Endothelial cell of umbilical vein (primary cell): ENCODE measurements around the gene BEX2.

Experiments used
- CTCF ChIP-seq, 2 donors: IDR thresholded peaks; 1 replicate in 1 of 2; 2 replicates in 1 of 2; pipeline ENCODE4 v1.5.1; 2011; ENCODE audit warnings: low read length in 2 of 2, mild to moderate bottlenecking in 2 of 2, moderate library complexity in 2 of 2, control low read depth in 1 of 2, inconsistent platforms in 1 of 2, low read depth in 1 of 2; ENCODE audit not compliant: insufficient read depth in 1 of 2; ENCODE audit errors: extremely low read depth in 1 of 2
- EZH2 ChIP-seq: IDR thresholded peaks from 2 replicates; pipeline ENCODE4 v1.6.1; 2012; ENCODE audit warnings: borderline replicate concordance, low read depth, mild to moderate bottlenecking, moderate library complexity, low read length, inconsistent platforms; ENCODE audit not compliant: severe bottlenecking
- FOS ChIP-seq: IDR thresholded peaks from 2 replicates; pipeline ENCODE4 v1.6.1; 2011; ENCODE audit warnings: mild to moderate bottlenecking, low read length, moderate library complexity, borderline replicate concordance; ENCODE audit not compliant: insufficient read depth
- GATA2 ChIP-seq: IDR thresholded peaks from 2 replicates; pipeline ENCODE4 v1.7.0; 2011; ENCODE audit warnings: low read depth, mild to moderate bottlenecking, moderate library complexity, mixed read lengths, low read length; ENCODE audit not compliant: insufficient read length, insufficient read depth
- JUN ChIP-seq: IDR thresholded peaks from 2 replicates; pipeline ENCODE4 v1.6.1; 2011; ENCODE audit warnings: borderline replicate concordance, low read depth; ENCODE audit not compliant: insufficient read length, insufficient read depth
- MYC ChIP-seq: IDR thresholded peaks from one replicate; pipeline ENCODE4 v1.6.1; 2011; ENCODE audit warnings: mild to moderate bottlenecking, low read depth, low read length
- POLR2A ChIP-seq: IDR thresholded peaks from 2 replicates; pipeline ENCODE4 v1.6.1; 2012; ENCODE audit warnings: low read depth, mild to moderate bottlenecking, control low read depth, low read length
- POLR2AphosphoS5 ChIP-seq: IDR thresholded peaks from 2 replicates; pipeline ENCODE4 v1.6.1; 2012; ENCODE audit warnings: low read depth, mild to moderate bottlenecking, control low read depth, low read length, moderate library complexity; ENCODE audit not compliant: insufficient read depth
- TF ChIP-seq, protein P1 (sequence below): IDR thresholded peaks from 2 replicates; pipeline ENCODE4 v1.6.1; 2011; ENCODE audit not compliant: insufficient read depth, insufficient read length

DNA sequence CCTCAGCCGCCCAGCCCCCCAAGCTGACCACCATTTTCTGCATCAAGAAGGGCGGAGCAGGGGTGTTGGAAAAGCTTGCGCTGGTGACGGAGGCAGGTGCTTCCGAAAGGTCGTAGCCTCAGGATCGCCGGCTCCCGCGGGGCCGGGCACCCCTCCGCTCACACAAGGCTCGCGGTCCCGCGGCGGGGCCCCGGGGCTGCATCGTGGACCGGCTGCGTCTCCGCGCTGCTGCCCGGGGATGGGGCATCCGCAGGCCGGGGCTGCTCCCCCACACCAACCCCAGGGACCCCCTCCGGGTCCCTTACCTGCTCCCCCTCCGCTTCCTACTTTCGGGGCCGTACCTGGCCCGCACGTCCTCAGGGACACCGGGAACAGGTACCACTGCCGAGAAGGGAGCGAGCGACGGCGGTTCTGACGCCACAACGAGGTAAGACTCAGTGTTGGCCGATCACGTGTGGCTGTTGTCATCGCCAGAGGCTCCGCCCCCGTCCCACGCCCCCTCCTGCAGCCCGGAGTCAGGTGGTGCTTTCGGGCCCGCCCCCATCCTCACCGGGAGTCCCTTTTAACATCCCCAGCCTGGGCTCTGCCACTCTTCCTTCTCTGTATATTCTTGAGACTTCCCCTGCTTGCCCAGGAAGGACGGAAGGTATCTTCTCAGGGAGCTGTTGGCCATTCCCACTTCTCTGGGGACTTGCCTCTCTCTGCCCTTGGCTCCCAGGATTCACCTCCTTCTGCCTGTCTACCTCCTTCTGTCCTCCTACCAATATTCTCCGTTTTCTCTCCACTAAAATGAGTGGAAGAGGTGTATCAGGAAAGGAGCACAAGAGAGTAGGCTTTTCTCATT lies at the start of gene BEX2:
- TF ChIP-seq POLR2A (no peak), CTCF (IDR thresholded peaks at IDR 0.05; ENCODE audit: extremely low read depth in 1 of 2, insufficient read depth in 1 of 2, low read depth in 1 of 2, low read length in 2 of 2) (no peak), POLR2AphosphoS5 (no peak), EZH2 (no peak), MYC (no peak), GATA2 (no peak), JUN (no peak), FOS (no peak)
- TF ChIP-seq, protein P1, sequence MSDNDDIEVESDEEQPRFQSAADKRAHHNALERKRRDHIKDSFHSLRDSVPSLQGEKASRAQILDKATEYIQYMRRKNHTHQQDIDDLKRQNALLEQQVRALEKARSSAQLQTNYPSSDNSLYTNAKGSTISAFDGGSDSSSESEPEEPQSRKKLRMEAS: no peak
